NCI-H2196 (cell line): ENCODE results near the gene NTN1.

Experiments used
- DNase-seq: peaks from one replicate; lab custom pipeline; 2025; ENCODE audit not compliant: unreplicated experiment; lab: John Stamatoyannopoulos, UW

NTN1 gene

DNA sequence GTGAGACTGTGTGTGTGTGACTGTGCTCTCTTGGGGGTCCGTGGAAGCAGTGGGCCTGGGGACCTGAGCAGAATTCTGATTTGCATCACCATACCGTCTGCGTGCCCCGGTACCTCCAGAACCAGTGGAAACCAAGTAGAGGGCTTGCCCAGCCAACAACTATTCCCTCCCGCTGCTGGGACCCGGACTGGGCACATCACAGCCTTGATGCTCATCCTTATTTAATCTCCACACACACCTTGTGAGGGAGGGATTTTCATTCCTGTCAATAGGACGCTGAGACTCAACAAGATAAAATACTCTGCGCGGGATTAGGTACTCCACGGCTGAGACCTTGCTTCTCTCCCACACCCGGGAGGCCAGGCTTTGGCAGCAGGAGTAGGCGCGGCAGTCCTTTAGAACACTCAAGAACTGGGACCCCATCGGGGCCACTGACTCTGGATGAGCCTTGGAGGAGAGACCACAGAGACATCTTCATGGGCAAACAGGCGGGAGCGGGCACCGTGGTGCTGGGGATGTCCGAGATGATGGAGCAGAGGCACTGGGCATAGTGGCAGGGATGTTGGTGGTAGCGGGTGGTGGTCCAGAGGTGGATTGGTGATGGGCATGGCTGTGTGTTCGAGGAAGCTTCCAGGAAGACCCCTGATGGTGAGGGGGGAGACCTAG lies 208.0 kb downstream of the NTN1 start:
- no peak for DNase-seq

DNA sequence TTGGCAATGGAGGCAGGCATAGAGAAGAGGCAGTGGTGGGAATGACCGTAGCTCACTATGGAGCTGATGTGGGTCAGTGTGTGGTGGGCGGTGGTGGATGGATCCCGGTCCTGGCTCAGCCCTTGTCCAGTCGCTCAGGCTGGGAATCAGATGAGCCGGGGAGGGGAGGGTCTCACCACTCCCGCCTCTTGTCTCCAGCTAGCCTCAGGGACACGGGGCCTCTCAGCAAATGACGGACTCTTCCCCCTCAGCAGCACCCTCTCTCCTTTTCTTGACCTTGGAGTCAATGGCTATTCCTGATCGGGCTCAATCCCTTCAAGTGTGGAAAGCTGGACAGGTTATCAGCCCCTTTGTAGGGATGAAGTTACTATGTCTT lies 208.5 kb downstream of the NTN1 start:
- no peak for DNase-seq

DNA sequence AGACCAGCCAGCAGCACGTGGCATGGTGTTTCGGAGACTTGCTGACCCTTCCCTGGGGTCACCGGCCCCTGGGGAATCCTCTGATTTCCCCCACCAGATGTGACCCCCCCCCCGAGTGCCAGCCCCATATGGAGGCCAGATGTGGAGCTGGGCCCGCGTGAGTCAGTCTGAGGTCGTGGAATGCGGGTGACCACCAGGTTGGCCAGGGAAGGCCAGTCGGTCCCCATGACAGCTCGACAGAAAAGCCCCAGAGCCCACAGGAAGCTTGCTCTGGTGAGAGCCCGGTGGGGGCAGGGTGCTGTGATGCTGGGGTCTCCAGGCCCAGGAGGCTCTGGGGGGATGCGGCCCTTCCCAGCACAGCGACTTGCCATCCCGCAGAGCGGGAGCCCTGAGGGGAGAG lies 209.0 kb downstream of the NTN1 start:
- DNase-seq: no peak

DNA sequence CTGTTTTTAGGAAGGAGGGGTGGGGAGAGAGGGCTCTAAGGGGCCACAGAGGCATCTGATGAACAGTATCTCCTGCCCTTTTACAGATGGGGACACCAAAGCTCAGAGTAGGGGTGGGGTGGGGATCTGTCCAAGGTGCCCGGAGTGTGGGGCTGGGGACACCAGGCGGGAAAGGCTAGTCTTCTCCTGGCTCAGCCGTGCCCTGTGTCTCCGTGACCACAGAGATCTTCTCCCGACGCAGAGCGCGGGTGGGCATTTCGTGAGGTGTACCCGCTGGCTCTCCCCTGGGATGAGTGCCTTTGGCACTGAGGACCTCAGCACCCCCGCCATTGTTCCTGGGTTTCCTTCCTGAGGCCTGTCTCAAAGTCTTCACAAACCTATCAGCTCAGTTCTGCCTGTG lies 209.6 kb downstream of the NTN1 start:
- no peak for DNase-seq

DNA sequence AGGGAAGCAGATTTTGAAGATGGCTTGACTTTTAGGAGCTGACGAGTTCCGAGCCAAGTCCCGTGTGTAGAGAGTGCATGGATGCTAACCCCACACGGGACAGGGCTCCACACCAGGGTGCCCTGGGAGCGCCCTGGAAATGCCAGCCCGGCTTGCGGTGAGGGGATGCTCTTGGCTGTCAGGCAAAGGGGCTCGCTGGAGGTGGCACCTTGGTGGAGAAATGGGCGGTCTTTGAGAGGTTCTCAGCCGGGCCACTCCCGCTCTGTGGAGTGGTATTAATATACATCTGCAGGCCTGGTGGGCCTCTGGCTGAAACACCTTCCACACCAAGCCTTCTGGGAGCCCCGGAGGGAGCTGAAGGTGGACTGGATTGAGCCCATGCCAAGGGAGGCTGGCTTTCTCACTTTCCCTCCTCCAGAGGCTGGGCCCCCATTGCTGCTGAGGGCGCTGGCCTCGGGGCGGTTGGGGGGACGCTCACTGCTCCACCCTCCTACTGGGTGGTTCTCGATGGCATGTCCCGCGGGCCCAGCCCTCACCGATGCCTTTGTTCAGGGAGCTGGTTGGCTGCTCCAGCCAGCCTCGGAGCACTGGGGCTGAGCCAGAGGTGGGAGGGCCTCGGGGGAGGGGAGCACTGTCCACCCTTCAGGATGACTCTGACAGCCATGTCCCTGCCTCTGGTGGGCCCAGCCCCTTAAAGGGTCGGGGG lies 210.3 kb downstream of the NTN1 start:
- DNase-seq: no peak

DNA sequence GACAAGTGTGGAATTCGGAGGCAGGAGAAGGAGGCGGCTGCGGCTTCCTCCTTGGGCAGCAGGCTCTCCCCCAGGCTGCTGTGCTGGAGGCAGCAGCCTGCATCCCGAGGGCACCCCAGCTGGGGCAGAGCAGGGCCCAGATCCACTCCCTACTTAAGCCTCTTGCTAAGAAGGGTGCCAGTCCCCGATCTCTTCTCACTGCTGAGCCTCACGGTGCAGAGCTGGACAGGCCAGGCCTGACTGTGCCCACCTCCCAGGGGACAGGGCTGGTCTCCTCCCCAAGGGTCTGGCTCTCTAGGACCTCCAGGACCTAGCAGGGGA lies 210.8 kb downstream of the NTN1 start:
- DNase-seq: no peak

DNA sequence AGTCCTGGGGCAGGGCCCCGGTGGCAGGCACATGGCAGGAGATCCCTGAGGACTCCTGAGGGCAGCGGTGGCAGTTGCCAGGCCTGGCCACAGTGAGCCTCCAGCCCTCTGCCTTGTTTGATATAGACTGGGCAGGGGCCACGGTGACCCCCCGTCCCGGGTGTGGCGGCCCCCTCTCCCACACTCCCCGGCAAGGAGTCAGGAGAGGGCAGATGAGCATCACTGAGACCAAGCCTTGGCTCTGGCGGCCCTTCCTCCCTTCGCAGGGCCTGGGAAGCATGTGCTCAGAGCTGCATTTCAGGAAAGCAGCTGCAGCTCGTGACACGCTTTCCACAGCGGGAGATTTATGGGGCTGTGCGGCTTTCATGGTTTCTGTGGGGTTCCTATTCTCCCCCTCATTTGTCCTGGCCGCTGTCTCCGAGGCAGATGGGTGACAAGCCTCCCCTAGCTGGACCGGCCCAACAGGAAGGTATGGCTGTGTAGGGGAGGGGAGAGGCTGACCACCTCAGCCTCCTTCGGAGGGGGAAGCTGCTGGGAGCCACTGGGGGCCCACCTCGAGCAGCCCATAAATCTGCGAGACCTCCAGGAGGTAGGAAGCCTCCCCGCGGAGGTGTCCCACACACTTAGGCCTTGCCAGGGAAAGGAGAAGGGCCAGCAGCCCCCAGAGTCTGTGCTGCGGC lies 211.4 kb downstream of the NTN1 start:
- DNase-seq: no peak

DNA sequence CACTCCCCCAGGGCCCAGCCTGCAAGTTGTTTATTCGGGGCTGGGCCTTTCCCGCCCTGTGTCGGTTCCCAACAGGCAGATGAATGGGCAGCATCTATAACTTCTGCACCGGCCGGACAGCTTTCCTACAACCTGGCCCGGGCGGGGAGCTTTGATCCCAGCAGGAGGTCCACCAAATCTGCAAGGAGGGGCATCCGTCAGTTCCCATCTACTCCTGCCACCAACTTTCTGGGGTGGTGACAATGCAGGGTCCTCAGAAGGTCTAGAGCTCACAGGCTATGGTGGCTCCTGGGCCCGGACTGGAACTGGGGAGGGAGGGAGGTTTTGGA lies 211.9 kb downstream of the NTN1 start:
- DNase-seq: no peak

DNA sequence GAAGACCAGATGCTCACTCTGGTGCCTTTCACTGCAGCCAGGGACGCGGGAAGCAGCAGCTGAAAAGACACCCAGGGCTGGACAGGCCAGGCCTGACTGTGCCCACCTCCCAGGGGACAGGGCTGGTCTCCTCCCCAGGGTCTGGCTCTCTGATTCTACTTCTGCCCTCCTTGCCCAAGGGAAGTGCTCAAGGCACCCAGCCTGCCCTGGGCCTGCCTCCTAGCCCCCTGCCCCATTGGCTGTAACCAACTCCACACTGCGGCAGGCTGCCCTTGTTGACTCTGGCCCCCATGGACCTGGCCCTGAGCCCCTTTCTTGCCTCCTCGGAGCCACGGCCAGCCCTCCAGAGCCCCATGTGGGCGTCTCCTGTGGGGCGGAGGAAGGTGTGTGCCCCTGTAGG lies 212.5 kb downstream of the NTN1 start:
- no peak for DNase-seq

DNA sequence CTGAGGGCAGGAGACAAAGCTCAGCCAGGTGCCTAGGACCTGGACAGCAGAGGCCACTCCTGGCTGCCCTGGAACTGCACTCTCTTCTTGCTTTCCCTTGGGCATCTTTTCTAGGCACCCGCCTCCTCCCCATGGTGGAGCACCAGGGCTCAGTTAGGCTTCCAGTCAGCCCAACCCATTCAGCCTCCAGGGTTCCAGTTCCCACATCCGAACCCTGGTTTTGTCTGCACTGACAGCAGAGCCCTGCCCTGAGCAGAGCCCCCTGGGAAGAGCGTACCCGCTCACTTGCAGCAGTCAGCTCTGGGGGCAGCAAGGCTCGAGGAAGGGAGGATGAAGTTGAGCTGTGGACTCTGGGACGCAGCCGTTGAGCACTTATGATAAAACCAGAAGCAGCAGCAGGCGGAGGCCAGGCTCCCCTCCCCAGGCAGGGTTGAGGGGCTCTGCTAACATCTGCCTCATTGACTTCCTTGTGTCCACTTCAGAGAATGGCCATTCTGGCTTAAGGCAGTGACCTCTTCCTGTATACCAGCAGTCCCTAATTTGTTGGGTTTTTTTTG lies 213.2 kb downstream of the NTN1 start:
- DNase-seq: no peak

DNA sequence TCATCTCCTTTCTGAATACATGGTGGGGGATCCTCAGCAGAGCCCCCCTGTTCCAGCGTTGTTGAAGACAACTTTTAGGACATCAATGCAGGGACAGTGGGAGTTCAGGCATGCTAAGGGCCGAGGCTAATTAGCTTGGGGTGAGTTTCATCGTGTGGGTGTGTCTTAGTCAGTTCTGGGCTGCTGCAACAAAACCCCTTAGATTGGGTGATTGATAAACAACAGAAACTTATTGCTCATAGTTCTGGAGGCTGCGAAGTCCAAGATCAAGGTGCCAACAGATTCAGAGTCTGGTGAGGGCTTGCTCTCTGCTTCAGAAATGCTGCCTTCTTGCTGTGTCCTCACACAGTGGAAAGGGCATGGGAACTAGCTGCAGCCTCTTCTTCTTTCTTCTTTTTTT lies 214.0 kb downstream of the NTN1 start:
- no peak for DNase-seq

DNA sequence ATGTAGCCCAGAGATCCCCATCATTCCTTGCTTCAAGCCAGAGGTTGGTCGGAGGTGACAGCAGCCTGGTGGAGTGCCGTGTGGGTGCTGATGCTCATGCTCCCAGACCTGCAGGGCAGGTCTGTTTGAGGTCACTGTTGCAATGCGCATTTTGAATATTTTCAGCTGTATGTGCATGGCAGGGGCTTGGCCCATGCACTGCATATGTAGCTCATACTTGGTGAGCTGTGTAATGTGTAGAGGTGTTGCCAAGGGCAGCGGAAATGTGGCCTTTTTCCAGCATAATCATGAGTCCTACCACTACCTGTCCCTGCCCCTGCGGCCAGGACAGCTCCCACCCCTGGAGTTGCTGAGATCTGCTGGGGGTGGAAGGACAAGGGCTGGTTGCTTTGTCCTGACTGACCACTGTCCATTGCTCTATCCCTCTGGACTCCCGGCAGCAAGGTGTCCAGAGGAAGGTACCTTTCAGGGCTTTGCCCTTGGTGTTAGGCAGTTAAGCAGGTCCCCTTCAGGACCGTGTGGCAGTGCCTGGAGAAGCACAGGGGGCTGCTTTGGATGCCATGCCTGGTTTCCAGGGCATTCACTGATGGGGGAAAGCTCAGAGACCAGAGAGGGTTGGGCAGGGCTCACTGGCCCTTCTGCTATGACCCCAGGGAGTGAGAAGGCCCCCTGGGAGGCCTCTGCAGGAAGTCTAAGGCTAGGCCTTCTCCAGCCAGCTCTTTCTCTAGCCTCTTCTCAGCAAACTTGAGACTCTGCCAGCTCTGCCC lies 215.2 kb downstream of the NTN1 start:
- no peak for DNase-seq

DNA sequence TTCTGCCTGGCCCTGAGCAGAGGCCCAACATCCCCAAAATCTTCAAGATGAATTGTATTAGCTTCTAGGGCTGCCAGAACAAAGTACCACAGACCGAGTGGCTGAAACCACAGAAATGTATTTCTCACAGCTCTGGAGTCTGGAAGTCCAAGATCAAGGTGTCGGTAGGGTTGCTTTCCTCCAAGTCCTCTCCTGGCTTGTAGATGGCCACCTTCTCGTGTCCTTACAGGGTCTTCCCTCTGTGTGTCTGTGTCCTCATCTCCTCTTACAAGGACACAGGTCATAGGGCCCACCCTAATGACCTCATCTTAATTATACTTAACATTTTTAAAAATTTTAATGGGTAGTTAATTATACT lies 215.7 kb downstream of the NTN1 start:
- DNase-seq: no peak

DNA sequence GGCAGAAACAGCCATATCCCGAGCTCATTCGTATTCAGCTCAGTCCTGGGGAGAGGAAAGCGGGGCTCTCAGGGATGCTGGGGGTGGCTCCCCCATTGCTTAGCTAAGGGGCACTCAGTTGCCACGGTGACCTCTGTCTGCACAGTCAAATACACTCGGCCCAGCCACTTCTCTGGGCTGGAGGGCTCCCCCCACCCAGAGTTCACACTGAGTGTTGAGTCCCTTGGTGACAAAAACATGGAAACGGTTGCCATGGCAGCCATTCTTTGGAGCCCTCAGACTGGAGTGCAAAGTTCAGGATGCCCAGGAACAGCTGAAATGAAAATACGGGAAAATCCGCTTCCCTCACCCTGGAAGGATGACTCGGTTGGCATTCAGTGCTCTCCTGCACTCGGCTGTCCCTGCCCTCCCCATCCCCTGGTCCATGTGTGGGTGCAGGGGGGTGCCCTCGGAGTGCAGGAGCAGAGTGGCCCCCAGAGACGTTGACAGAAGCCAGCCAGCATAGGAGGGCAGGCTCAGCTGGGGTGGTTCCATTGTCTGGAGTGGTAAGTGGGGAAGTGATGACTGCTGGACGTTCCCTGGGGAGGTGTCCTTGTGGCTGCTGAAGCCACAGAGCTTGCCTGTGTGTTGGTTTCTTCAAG lies 216.5 kb downstream of the NTN1 start:
- no peak for DNase-seq

DNA sequence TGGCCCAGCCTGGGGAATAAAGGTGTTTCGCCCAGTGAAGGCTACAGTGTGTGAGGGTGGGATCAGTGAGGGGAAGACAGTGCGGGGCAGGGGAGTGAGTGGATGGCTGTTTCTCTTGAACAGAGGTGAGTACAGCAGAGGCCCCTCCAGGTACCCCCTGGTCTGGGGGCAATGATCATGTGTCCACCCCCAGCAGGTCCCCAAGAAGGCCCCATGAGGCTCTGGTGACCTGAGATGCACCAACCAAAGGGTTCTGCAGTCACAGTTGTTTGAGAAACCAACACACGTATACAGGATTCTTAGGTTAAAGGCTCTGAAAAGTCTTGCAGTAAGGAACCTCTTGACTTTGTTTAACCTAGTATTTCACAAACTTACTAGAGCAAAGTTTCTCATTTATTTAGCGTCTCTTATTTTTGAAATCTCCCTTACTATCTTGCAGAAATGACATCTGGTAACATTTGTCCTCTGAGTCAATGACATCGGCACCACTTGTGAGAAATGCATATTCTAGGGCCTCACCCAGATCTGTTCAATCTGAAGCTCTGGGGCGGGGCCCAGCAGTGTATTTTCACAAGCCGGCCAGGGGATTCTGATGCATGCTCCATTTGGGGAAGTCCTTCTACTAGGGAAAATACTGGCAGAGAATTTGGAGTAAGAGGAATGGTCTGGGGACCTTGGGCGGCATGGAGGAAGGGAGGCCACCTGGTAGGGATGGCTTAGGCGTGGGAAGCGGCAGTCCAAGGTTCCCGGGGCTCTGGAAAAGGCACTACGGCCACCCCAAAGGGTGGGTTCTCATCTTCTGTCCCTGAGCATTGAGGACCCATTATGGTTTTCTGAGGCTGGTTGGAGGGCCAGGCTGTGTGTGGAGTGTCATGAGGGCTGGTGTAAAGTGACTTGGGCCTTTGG lies 217.3 kb downstream of the NTN1 start:
- no peak for DNase-seq

DNA sequence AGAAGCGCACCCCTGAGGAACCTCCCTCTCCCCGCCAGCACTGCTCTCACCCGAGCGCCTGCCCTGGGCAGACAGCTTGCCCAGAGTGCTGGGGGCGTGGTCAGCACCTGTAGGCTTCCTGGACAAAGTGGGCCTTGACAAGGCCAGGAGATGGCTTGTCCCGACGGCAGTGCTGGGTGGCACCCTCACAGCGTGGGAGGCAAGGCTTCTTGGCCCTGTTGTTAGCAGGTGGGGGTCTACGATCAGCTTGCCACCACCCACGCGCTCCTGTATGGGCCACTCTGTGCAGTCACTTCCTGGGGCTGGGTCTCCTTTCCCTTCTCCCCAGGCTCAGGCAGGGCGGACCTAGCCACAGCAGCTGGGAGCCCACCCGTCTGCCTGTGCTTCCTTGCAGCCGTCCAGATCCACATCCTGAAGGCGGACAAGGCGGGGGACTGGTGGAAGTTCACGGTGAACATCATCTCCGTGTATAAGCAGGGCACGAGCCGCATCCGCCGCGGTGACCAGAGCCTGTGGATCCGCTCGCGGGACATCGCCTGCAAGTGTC lies 218.0 kb downstream of the NTN1 start:
- no peak for DNase-seq

DNA sequence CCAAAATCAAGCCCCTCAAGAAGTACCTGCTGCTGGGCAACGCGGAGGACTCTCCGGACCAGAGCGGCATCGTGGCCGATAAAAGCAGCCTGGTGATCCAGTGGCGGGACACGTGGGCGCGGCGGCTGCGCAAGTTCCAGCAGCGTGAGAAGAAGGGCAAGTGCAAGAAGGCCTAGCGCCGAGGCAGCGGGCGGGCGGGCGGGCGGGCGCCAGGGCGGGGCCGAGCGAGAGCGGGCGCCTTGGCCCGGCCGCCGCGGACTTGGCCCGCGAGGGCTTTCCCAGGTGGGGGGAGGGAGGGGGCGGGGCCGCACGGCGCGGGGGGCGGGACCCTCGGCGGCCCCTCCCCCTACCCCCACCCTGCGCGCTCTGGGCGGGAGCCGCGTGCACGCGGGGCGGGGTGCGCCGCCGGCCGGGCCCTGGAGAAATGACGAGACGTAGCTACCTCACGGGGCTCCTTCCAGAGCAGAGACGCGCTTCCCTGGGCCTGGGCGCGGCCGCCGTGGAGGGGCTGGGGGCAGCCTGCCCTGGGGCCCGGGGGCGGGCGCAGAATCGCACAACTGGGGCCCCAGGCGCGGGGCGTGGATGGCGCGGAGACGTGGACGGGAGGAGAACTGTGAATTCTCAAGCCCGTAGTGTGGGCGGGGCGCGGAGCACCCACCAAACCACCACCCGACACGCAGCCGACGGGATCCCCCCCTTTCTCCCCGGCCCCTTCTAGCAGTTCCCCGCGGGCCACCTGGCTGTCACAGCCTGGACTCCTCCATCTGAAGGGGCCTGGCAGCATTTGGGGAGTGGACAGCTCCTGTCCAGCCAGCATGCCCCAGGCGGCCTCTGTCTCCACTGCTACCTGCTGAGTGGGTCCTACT lies 218.7 kb downstream of the NTN1 start:
- peak; percentile 16 for DNase-seq

DNA sequence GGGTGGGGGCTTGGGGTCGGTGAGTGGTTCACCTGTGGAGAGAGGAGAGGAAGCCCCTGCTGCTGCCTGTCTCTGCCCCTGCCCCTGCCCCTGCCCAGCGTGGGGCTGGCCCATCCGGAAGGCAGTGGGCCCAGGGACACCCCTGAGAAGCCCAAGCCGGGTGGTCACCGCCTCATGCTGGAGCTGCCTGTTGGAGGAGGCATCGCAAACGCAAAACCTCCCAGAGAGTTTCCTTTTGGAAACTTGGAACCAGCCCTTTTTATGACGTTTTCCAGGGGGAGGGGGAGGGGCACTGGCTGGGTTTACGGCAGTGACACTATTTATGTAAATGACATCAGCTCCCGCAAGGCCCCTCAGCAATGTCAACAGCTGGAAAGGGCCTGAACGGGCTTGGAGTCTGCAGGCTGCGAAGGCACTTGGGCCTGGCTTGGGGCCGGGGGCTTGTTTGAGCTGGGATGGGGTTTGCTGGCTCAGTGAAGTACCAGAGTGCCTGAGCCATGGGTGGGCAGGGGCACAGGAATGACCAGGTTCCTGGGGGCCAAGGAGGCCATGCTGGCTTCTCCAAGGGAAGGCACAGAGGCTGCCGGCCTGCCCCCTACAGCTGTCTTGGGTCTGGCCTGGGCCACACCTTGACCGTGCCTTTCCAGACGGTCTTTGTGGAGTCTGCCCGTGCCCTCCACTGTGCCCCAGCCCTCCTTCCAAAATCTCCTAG lies 219.5 kb downstream of the NTN1 start:
- DNase-seq: no peak

DNA sequence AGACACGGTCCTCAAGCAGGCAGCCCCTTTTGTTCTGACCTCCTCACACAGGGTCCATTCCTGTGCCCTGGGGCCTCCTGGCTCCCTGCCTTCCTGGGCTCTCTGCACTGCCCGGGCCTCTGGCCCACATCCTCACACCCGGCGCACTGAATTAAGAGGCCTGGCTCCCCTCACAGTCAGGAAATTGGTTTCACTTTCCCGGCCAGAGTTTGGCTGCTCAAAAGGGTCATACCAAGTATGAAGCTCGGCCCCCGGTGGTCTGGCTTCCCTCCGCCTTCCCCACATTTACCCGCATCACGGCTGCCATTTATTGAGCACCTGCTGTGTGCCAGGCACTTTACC lies 220.0 kb downstream of the NTN1 start:
- DNase-seq: no peak
